ENCODE measurements around the gene LRRFIP1. TPM values are rescaled to one million over a fixed set of nuclear protein-coding genes. Genes with fewer than 3 reads are reported as not detected.

Gene LRRFIP1
- total and polyA plus RNA-seq, 2 of the 13 experiments (the other 11 are each of a cell fraction or from before 2014, with no cell fraction given) = 15.9 to 40.5 TPM

DNA sequence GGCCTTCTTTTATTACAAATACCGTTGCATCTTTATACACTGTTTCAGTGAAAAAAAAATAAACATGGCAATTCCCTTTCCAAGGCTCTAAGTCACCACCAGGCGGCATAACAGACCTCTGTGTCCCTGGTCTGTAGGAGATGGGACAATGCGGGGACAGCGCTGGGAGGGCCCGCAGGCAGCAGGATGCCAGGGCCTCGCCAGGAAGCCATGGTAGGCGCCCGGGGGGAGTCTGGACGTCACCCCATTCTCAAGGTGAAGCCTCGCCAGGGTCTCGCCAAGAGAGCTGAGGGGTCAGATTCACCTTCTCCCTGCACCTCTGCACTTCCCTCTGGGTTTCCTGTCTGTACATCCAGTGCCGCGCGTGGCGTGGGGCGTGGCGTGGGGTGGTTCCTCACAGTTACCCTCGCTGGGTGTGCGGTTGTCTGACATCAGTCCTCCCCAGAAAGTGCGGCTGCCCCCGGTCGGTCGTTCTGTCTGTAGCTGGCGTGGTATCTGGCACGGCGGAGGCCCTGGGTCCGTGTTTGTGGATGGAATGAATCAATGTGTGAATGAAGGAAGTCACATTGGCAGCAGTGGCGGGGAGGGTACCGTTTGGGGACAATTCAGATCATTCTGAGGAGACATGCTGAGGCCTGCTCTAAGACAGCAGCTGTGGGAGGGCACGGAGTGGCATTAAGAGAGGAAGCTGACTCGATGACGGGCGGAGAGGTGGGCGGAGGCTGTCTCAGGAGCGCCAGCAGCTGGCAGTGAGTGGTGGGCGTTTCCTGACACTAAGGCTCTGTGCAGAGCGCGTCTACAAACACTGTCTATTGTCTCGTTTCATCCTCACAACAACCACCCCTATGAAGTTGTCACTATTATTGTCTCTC lies 46.0 kb downstream of the LRRFIP1 start (continued):
- TF ChIP-seq ZNF605 (CRISPR knock-in tag; IDR thresholded peaks at IDR 0.05) (no peak), ZNF335 (CRISPR knock-in tag; IDR thresholded peaks at IDR 0.05) (no peak), JUND (CRISPR knock-in tag; IDR thresholded peaks at IDR 0.05) (no peak), ZNF333 (CRISPR knock-in tag; IDR thresholded peaks at IDR 0.05; ENCODE audit: borderline replicate concordance) (0 out of 2 replicates have a peak, but pooled peaks have one; percentile 40), HNRNPK (IDR thresholded peaks at IDR 0.05; ENCODE audit: low read depth, low read length, poor library complexity, severe bottlenecking) (no peak), ZNF256 (CRISPR knock-in tag; conservative IDR thresholded peaks at IDR 0.05) (no peak), TRIM24 (CRISPR knock-in tag; IDR thresholded peaks at IDR 0.05) (no peak), CAMTA2 (CRISPR knock-in tag; IDR thresholded peaks at IDR 0.05; ENCODE audit: borderline replicate concordance) (0 out of 2 replicates have a peak, but pooled peaks have one; percentile 71), TSC22D2 (CRISPR knock-in tag; IDR thresholded peaks at IDR 0.05; ENCODE audit: borderline replicate concordance) (0 out of 2 replicates have a peak, but pooled peaks have one; percentile 39), ZNF841 (CRISPR knock-in tag; IDR thresholded peaks at IDR 0.05; ENCODE audit: borderline replicate concordance) (no peak), MTA3 (CRISPR knock-in tag; IDR thresholded peaks at IDR 0.05) (no peak)
- TF ChIP-seq, protein P1, sequence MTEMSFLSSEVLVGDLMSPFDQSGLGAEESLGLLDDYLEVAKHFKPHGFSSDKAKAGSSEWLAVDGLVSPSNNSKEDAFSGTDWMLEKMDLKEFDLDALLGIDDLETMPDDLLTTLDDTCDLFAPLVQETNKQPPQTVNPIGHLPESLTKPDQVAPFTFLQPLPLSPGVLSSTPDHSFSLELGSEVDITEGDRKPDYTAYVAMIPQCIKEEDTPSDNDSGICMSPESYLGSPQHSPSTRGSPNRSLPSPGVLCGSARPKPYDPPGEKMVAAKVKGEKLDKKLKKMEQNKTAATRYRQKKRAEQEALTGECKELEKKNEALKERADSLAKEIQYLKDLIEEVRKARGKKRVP (CRISPR knock-in tag; IDR thresholded peaks at IDR 0.05) = no peak
- TF ChIP-seq, protein P2, sequence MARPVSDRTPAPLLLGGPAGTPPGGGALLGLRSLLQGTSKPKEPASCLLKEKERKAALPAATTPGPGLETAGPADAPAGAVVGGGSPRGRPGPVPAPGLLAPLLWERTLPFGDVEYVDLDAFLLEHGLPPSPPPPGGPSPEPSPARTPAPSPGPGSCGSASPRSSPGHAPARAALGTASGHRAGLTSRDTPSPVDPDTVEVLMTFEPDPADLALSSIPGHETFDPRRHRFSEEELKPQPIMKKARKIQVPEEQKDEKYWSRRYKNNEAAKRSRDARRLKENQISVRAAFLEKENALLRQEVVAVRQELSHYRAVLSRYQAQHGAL (CRISPR knock-in tag; IDR thresholded peaks at IDR 0.05; ENCODE audit: not compliant biosample characterization) = no peak
- TF ChIP-seq, protein P3, sequence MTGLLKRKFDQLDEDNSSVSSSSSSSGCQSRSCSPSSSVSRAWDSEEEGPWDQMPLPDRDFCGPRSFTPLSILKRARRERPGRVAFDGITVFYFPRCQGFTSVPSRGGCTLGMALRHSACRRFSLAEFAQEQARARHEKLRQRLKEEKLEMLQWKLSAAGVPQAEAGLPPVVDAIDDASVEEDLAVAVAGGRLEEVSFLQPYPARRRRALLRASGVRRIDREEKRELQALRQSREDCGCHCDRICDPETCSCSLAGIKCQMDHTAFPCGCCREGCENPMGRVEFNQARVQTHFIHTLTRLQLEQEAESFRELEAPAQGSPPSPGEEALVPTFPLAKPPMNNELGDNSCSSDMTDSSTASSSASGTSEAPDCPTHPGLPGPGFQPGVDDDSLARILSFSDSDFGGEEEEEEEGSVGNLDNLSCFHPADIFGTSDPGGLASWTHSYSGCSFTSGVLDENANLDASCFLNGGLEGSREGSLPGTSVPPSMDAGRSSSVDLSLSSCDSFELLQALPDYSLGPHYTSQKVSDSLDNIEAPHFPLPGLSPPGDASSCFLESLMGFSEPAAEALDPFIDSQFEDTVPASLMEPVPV (CRISPR knock-in tag; IDR thresholded peaks at IDR 0.05) = no peak
- TF ChIP-seq, protein P4, sequence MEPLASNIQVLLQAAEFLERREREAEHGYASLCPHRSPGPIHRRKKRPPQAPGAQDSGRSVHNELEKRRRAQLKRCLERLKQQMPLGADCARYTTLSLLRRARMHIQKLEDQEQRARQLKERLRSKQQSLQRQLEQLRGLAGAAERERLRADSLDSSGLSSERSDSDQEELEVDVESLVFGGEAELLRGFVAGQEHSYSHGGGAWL (CRISPR knock-in tag; IDR thresholded peaks at IDR 0.05) = no peak
- TF ChIP-seq, protein P5, sequence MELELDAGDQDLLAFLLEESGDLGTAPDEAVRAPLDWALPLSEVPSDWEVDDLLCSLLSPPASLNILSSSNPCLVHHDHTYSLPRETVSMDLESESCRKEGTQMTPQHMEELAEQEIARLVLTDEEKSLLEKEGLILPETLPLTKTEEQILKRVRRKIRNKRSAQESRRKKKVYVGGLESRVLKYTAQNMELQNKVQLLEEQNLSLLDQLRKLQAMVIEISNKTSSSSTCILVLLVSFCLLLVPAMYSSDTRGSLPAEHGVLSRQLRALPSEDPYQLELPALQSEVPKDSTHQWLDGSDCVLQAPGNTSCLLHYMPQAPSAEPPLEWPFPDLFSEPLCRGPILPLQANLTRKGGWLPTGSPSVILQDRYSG (CRISPR knock-in tag; IDR thresholded peaks at IDR 0.05) = no peak
- TF ChIP-seq, protein P6, sequence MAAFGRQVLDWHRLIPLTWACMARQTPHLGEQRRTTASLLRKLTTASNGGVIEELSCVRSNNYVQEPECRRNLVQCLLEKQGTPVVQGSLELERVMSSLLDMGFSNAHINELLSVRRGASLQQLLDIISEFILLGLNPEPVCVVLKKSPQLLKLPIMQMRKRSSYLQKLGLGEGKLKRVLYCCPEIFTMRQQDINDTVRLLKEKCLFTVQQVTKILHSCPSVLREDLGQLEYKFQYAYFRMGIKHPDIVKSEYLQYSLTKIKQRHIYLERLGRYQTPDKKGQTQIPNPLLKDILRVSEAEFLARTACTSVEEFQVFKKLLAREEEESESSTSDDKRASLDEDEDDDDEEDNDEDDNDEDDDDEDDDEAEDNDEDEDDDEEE (CRISPR knock-in tag; IDR thresholded peaks at IDR 0.05) = no peak
- TF ChIP-seq, protein P7, sequence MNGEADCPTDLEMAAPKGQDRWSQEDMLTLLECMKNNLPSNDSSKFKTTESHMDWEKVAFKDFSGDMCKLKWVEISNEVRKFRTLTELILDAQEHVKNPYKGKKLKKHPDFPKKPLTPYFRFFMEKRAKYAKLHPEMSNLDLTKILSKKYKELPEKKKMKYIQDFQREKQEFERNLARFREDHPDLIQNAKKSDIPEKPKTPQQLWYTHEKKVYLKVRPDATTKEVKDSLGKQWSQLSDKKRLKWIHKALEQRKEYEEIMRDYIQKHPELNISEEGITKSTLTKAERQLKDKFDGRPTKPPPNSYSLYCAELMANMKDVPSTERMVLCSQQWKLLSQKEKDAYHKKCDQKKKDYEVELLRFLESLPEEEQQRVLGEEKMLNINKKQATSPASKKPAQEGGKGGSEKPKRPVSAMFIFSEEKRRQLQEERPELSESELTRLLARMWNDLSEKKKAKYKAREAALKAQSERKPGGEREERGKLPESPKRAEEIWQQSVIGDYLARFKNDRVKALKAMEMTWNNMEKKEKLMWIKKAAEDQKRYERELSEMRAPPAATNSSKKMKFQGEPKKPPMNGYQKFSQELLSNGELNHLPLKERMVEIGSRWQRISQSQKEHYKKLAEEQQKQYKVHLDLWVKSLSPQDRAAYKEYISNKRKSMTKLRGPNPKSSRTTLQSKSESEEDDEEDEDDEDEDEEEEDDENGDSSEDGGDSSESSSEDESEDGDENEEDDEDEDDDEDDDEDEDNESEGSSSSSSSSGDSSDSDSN (CRISPR knock-in tag; IDR thresholded peaks at IDR 0.05) = no peak

All from HepG2 (cell line).